Measurements from ENCODE around the gene EHBP1.
"Not testable (repeated sequence)": the region's sequence is repeated elsewhere in the genome, so short reads cannot be mapped to it uniquely, and the experiment has no call there.

EHBP1 gene

DNA sequence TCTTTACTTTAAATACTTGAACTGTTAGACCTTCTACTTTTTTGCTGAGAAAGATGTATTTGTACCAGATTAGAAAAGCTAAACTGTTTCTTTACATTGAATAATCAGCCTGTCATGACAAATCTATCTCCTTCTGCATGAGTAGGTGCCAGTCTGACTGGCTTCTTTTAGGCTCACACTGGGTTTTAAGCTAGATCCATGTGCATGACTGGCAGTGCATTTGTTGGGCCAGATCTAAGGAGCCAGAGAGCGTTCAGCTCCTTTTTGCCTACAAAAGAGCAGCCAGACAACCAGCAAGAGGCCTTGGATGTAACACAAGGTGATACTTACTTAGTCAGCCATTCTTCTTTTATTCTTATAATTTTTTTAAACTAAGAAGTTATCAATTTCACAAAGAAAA, 263.2 kb downstream of the EHBP1 start:
- DNase-seq = no peak

DNA sequence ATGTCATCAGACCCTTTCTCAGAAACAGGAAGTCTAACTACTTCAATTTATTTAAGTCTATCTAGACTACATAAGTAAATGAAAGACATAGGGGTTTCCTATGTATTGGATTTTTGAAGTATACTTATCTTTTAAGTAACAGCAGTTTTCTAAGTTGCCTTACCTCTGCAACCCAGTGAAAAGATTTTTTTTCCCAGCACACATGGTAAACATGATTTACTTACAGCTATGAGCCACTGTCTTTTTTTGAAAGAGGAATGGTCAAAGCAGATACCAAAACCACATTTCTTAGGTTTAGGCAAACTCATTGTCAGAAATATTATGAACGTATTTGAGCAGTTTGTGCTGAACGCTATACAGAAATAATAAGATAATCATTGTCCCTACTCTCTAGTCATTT, 266.4 kb downstream of the EHBP1 start:
- no peak for DNase-seq

DNA sequence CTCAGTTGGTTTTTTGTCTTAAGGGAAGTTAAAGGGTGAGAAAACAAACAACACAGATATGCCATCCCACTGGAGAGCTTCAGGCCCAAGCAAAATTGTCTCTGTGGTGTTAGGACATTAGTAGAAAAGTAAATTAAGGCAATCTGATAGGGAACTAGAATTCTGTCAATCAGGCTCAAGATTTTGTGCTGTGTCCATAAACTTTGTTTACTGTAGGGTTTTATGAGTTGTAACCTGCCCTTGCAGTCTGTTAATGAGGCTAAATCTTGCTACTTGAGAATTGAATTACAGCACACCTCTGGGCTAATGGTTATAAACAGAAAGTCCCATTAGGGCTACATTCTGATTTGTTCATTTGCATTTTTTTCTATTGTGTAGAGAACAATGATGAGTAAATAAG, 267.1 kb downstream of the EHBP1 start:
- no peak for DNase-seq

DNA sequence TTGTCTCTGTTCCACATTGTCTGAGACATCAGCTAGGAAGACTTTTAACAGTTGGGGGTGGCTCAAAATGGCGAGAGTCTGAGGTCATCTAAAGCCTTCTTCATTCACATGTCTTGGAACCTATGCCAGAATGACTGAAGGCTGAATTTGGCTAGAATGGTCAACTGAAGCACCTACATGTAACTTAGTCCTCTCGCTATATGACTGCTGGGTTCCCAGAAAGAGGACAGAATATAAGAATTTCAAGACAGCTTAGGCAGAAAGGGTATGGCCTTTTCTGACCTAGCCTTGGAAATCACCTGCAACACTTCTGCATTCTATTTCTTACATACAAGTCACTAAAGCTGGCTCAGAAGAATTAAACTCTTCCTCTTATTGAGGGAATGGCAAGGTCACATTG, 269.5 kb downstream of the EHBP1 start:
- DNase-seq = no peak

DNA sequence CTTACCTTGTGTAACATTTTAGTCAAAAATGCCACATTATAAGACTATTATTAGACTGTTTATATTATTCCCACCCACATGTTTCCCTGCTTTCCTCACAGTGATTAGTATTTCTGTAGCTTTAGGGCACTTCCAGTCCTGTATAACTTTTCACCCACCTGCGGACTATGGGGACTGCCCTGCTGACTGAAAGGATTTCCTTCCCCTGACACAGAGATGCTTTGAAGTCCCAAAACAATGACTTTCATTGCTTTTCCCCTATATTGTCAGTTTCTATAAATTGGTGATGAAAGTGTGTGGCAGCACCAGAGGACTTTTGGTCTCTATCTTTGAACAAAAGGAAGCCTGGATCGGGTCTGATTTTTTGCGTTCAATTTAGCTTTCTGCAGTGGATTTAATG, 286.1 kb downstream of the EHBP1 start:
- DNase-seq = no peak

DNA sequence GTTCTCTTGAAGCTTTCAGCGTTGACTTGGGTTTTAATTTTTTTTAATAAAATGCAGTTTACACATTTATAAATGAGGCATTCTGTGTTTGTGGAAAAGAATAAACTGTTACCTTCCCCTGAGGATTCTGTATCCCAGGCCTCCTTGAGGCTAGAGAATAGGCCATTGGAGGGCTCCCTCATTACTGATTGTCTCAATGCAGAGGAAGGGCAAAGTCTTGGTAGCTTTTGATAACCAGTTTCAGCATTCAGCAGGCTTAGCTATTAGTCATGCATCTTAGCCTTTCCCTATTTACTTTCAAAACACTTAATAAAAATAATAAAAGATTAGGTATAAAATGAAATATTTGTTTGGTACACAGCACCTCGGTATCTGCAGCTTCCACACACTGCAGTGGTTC, 287.0 kb downstream of the EHBP1 start:
- DNase-seq = no peak

DNA sequence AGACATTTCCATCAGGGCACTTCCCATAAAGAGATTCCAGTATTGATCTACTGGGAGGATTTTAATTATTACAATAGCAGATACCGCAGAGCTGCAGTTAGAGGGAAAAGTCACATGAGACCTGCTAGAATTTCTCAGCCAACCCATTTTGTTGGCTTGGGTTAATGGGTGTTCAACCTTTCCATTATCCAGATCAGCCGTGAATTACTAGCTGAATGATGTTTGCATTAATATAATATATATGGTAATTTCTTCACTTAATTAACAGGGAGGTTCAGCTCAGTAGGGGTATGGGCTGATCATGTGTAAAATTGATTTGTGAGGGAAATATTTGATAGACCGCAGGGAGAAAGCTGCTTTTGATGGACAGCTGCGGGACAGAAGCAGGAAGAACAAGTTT, 288.7 kb downstream of the EHBP1 start:
- DNase-seq = no peak

DNA sequence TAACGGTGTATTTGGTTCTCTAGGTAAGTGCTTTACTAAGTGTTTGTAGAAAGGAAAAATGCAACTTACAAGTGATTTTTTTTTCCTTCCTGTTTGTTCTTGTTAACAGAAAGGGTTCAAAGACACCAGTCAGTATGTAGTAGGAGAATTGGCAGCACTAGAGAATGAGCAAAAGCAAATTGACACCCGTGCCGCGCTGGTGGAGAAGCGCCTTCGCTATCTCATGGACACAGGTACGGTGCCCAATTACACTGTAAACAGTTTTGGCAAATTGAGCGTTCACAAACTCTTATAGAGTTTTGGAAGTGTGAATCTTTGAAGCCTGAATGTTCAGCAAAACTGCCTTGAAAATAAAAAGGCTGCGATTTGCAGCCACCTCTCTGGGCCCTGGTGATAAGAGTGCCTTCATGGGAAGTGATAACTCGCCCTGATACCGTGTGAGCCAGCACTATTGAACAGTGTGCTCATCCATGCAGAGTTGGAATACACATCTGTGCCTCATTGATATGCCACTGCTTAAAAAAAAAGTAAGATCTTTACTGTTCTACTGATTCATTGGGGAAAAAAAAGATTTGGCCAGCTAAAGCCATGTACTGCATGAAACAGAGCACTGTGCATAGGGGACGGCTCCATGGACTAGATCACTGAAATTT, 291.1 kb downstream of the EHBP1 start:
- DNase-seq = no peak

DNA sequence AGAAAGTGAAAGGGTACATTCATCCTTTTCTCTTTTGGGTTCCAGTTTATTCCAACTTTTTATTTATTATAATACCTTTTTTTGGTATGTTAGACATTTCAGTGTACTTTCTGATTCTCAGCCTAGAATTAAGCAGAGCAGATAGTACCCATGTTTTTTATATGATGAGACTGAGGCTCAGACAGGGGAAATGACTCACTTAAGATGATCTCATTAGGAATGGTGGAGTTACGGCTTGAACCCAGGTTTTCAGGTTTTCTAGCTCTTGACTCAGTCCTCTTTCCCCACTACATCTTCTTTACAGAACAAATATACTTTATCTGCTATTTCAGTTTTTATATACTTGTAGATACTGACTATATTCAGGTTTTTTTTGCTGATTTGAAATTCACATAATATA, 293.4 kb downstream of the EHBP1 start:
- DNase-seq = no peak

DNA sequence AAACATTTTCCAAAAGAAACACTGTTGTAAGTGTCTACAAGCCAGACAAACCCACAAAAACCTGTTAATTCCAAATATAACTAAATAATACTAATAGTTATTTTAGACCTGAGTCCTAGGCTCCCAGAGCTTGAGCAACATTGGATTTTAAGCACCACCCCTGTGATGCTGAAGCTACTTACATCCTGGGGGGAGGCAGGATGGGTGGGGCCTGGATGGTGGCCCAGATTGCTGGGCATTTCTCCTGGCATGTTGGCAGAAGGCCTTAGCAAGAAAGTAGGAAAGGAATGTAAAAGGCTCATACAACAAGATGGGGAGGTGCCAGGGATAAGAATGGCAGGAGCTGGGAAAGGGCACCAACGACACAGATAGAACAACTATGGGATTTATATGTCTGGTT, 294.4 kb downstream of the EHBP1 start:
- no peak for DNase-seq

DNA sequence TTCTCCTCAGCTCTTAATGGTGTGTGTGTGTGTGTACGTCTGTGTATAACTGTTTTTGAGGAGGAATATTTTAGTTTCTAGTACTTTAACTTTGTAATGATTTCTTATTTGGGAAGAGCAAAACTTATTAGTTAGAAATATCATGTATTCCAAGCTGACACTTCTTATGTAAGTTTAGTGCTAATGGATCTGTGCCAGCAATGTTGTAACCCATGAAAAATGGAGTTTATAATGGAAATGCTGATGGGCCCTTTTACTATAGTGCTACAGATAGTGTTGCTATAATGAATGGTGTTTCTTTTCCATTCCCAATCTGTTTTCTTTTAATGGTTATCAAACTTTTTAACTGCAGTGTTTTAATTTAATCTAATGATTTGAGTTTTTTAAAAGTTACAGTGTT, 295.3 kb downstream of the EHBP1 start:
- no peak for DNase-seq

DNA sequence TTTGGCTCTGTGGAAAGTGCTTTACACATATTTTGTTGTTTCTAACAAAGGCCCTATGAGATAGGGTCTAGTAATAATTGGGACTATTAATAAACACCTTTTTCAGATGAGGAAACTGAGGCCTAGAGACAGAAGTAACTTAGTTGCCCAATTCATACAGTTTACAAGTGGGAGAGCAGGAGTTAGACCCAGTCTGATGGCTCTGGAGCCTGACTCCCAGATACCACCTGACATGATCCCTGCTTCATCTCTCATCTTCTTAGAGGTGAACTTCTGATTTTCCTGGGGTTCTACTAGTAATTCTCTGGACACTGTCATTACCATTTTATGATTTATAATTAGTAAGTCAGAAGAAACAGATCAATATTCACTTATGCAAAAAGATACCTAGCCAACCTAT, 296.1 kb downstream of the EHBP1 start:
- no peak for DNase-seq

DNA sequence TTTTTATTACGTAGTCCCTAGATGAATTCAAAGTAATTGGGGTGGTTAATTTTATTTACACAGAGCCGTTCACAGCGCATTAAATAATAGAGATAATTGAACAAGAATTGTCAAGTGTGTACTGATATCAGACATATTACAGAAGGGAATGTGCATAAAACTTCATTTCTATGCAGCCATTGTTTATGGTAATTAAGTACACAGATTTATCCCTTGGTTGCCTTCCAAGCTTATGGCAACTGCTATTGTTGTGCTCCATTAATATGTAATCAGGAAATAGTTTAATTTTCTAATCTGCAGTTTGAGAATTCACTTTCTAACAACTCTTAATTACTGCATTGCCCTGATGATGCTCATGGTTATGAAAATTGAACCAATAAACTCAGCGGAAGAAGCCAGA, 297.8 kb downstream of the EHBP1 start:
- DNase-seq = no peak

DNA sequence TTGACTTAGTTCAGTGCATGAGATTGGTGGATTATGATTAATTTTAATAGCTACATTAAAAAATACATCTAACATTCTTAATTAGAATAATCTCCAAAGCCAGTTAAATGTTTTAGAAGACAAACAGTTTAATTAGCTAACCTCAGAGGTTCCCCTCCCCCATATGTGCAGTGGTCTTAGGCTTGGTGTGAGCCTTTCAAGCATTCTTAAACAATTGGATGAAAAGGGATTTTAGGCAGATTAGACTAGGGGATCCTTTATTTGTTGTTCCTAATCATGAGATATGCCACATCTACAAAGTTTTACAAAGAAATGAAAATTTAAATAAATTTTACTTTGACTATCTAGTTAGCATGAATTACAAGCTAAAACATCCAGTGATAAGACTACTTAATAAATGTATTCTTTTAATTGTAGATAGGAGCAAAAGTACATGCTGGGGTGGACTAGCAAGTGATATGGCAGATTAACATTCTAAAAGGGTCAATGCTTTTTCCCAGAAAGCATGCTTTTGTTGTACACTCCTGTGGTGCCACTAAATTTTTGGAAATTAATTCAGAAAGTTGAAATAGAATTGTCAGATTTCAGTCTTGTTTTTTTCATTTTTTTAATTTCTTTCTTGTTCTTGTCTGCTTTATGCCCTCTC, 302.4 kb downstream of the EHBP1 start:
- DNase-seq = no peak

DNA sequence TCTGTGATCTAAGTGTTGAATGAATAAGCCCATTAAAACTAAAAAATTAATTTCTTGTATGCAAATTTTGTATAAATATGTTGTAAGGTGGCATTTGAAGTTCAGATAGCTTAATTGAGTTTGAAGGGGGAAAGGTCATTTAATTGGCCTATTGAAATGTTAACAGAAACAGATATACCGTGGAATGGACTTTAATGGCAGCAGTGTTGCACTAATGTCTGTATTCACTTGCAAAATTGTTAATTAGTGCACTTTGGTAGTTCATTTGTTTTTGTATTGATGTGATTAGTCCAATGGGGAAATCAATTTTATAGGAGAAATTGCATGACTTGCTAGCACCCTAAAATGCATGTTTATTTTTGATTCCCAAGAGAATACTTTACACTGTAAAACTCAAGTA, 303.3 kb downstream of the EHBP1 start:
- DNase-seq = no peak

DNA sequence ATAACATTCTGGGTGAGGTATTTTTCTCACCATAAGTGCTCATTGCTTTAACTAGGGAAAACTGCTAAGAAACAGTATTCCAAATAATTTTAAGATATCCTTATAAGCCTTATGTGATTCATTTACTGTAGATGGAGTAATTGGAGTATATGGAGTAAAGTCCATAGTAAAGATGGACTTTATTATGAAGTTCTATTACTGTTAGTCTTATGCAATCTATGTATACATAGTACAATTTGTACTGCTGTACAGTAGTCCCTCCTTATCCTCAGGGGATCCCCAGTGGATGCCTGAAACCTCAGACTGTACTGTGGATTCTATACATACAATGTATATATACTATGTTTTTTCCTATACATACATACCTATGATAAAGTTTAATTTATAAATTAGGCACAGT, 304.0 kb downstream of the EHBP1 start:
- no peak for DNase-seq

DNA sequence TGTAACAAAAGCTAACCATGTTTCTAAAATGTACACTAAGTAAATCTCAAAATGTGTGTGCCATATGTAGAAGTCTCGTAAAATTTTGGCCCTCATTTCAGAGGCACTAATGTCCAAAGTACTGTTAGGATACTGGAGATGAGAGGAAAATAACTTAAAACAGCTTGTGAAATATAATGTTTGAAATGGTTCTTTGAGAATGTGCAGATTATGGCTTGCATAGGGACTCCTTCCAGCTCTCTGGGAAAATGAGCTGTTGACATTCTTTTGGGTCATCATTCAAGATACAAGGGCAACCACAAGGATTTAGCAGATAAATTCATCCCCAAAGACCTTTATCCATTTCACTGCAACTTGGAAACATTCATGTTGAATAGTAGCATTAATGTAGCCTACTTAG, 307.0 kb downstream of the EHBP1 start:
- no peak for DNase-seq

DNA sequence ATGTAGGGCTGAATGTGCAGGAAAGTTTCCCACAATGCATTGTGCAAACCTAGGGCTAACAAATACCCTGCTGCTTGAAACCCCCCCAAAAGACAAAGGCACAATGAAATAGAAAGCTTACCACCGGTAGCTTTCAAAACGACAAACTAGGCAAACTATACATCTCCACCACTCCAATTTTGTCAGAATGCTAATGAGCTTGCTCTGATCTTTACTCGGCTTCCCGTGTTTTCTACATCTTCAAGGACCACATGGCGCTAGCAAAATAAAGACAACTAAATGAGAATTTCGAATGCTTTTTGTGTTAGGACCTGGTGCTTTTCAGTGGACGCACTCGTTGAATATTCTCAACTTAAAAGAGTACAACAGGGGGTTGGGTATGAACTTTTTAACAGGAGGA, 307.9 kb downstream of the EHBP1 start:
- DNase-seq = no peak

DNA sequence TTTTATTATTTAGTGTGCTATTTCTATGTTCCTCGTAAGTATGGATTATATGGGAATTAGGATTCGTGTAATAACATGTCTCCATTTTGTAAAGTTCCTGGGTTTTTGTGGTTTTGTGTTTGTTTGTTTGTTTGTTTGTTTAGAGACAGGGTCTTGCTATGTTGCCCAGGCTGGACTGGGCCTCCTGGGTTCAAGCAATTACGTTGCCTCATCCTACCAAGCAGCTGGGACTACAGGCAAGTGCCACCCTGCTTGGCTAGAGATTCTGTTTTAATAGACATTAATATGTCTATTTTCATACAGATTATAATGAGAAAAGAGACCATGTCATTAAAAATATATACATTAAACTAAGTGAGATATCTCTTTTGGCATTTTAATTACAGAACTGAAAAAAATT, 309.9 kb downstream of the EHBP1 start:
- no peak for DNase-seq

DNA sequence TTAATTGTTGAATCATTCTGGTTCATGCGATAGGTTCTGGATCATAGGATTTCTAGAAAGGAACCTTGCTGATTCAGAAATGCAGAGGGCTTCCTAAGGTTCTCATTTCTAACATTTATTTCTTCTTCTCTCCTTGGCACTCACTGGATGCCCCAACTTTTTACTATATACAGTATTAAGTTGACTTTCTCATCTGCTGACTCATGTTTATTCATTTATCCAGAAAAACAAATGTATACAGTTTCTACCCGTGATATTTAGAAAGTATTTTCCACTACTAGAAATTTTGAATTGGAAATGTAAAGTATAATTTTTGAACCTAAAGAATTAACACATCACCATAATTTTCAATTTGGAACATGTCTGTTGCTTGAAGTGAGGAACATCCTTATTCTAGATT, 312.9 kb downstream of the EHBP1 start:
- no peak for DNase-seq

DNA sequence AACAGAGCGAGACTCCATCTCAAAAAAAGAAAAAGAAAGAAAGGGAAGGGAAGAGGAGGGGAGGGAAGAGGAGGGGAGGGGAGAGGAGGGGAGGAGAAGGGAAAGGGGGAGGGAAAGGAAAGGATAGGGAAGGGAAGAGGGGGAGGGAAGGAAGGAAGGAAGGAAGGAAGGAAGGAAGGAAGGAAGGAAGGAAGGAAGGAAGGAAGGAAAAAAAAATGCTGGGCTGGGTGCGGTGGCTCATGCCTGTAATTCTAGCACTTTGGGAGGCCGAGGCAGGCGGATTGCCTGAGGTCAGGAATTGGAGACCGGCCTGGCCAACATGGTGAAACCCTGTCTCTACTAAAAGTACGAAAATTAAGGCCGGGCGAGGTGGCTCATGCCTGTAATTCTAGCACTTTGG, 314.2 kb downstream of the EHBP1 start:
- not testable (repeated sequence) for DNase-seq

DNA sequence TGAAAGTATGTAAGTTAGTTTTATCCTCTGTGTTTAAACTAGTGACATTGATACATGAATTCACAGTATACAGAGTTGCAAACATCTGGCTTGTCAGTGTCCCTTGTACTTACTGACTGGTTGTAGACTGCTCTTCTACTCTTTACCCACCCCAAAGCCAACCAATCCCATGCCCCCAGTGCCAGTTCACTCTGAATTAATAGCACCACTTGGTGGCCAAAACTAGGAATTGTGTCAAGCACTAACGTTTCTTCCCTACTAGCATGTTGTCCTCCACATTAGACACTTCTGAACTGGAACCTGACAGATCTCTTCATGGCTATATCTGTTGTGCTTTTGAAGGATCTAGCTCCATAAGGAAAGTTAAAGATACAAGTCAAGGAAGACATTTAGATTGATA, 317.9 kb downstream of the EHBP1 start:
- no peak for DNase-seq

DNA sequence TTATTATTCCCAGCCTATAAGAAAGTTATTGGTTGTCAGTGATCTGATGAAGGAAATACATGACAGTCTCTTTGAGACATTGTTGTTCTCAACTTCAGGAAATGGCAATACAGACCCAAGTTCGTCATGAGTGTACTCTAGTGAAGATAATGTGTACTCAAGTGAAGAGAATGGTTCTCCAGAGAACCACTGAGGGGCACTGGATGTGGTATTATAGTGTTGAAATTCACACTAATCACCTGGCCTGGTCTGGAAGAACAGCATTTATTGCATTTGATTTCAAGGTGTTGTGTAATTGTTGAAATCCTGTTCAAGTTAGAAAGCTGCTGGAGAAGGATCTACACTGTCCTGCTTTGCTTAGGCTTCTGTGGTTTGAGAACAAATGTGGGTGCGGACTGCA, 321.7 kb downstream of the EHBP1 start:
- no peak for DNase-seq

DNA sequence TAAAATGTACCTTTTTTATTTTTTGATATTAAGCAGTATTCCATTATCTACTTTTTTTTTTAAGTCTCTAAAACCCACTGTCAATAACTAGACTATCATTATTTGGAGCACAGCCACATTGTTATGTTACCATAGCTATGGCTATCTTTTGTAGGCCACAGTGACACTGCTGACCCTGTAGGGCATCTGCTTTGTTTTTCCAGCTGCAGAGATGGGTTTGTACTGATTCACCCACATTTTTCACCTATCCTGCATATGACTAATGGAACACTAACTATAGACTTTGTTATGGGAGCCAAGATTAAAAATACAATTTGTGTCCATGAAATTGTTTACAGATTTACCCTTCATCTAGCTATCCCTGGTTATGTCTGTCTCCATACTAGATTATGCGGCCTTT, 323.5 kb downstream of the EHBP1 start:
- DNase-seq = no peak

DNA sequence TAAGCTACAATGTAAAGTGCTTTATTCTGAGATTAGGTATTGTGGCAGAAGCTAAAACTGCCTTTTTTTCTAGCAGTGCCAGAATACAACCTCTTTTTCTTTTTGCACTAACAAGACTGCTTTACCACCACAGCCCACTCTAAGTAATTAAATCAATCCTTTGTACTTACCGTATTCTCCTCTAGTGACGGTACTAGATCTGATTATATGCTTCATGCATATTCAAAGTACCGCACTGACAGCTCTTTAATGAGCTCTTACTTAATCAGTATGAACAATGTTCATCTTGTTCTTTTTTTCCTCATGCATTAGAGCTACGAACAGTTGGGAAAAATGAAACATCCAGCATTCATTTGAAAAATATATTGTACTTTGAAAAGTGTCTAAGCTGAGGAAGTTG, 329.0 kb downstream of the EHBP1 start:
- no peak for DNase-seq
